GM10248 (cell line): Measurements from ENCODE around the gene MTHFS.
"Not testable (repeated sequence)": the region's sequence is repeated elsewhere in the genome, so short reads cannot be mapped to it uniquely, and the experiment has no call there.

Source experiments
- CTCF ChIA-PET: fragments of 300-600 bp; sonication (Branson Sonifier 250); formaldehyde crosslinking; extraction: SDS; loops from one replicate; lab custom pipeline; 2021; ENCODE audit warnings: antibody characterized with exemption; lab: Yijun Ruan, JAX
- POLR2A ChIA-PET: fragments of 350-650 bp; sonication (Branson Sonifier 250); formaldehyde crosslinking; extraction: SDS; loops from one replicate; lab custom pipeline; 2020; ENCODE audit warnings: antibody characterized with exemption; lab: Yijun Ruan, JAX
- DNase-seq: peaks from one replicate; pipeline ENCODE4 v3.0.0; 2012; ENCODE audit errors: extremely low spot score
- TF ChIP-seq, protein P1 (sequence below): IDR thresholded peaks from 2 replicates; pipeline ENCODE4 v1.5.1; 2012; ENCODE audit warnings: mild to moderate bottlenecking, low read depth; ENCODE audit errors: extremely low read depth, missing control alignments, control extremely low read depth

Gene MTHFS

DNA sequence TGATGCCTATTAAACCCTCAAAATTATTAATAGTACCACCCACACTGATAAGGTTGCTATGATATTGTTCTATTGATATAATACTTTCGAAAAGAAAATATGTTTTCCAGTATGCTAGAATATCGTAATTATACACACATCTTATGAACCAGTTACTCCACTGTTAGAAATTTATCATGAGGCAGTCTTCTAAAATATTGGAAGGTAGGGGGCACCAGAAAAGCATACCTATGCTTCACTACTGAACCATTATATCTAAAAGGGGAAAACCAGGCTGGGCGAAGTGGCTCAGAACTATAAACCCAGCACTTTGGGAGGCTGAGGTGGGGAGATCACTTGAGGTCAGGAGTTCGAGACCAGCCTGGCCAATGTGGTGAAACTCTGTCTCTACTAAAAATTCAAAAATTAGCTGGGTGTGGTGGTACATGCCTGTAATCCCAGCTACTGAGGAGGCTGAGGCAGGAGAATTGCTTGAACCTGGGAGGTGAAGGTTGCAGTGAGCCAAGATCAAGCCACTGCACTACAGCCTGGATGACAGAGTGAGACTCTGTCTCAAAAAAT lies 4.1 kb upstream of the MTHFS start:
- POLR2A ChIA-PET, DNase-seq: not testable (repeated sequence)
- CTCF ChIA-PET, result interaction anchor here (1.9 kb wide), 1 partner anchor 10 kb away, joined by 4 read pairs; no protein-coding TSS in a partner anchor
- TF ChIP-seq, protein P1, sequence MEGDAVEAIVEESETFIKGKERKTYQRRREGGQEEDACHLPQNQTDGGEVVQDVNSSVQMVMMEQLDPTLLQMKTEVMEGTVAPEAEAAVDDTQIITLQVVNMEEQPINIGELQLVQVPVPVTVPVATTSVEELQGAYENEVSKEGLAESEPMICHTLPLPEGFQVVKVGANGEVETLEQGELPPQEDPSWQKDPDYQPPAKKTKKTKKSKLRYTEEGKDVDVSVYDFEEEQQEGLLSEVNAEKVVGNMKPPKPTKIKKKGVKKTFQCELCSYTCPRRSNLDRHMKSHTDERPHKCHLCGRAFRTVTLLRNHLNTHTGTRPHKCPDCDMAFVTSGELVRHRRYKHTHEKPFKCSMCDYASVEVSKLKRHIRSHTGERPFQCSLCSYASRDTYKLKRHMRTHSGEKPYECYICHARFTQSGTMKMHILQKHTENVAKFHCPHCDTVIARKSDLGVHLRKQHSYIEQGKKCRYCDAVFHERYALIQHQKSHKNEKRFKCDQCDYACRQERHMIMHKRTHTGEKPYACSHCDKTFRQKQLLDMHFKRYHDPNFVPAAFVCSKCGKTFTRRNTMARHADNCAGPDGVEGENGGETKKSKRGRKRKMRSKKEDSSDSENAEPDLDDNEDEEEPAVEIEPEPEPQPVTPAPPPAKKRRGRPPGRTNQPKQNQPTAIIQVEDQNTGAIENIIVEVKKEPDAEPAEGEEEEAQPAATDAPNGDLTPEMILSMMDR, result peak; percentile 10

DNA sequence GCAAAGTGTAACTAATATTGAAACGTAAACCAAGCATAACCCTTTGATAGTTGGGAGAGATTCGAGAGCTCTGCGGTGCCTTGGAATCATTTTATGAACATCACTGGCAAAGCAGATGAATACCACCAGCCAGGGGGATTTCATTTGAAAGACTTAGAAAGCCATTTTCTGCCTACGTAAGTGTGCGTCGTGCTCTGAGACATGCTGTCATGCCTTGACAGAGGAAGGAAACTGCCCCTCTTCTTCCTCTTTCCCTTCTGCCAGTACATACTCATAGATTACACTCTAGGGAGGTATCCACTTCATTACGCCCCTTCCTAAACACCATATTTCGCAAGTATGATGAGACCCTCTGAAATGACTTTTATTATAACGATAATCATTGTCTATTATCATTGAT lies 3.3 kb upstream of the MTHFS start:
- CTCF ChIA-PET, result interaction anchor here (2.0 kb wide), 1 partner anchor 11 kb away, joined by 6 read pairs; no protein-coding TSS in a partner anchor
- TF ChIP-seq, protein P1, result no peak
- no peak for DNase-seq
- POLR2A ChIA-PET, result no interaction called here

- CTCF ChIA-PET, result interaction anchor here (1.0 to 4.9 kb wide), 7 partner anchors 8 to 94 kb away, joined by 3 to 22 read pairs (median 8); partner anchors contain the start of gene BCL2A1
- POLR2A ChIA-PET, DNase-seq: not testable (repeated sequence)
Measured at GRCh38 chr15:79898786-79899185, 2.0 kb upstream of the MTHFS start.

DNA sequence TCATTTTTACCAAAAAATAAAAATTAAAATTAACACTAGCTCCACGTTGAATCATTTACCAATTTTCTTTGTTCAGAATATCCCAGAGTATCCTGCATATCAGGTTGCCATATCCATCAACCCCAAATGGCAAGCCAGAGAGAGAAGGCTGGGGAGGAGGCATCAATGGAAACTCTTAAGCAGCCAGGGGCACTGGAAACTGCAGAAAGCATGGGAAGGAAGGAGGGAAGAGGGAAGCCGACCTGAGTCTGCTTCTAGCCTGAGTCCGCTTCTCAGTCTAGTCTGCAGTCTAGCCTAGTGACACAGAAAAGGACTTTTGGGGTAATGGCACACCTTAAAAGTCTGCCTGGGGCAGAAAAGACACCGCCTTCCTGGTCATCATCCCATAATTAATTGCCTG lies 1.6 kb upstream of the MTHFS start:
- DNase-seq, result no peak
- TF ChIP-seq, protein P1, result no peak
- POLR2A ChIA-PET, result interaction anchor here (1.2 kb wide), 1 partner anchor 13 kb away, joined by 3 read pairs; no protein-coding TSS in a partner anchor
- CTCF ChIA-PET, result interaction anchor here (1.0 to 4.9 kb wide), 8 partner anchors 8 to 134 kb away, joined by 3 to 22 read pairs (median 7); partner anchors contain the start of gene BCL2A1

GRCh38 chr15:79897701-79898113 lies 893 bp upstream of the MTHFS start:
- ChIA-PET POLR2A (interaction anchor here (0.6 to 1.2 kb wide), 2 partner anchors 14 to 70 kb away, joined by 3 to 5 read pairs; no protein-coding TSS in a partner anchor), CTCF (interaction anchor here (1.0 to 4.9 kb wide), 8 partner anchors 9 to 134 kb away, joined by 3 to 22 read pairs (median 6); partner anchors contain the start of gene BCL2A1)
- TF ChIP-seq, protein P1, result no peak
- DNase-seq, result no peak

DNA sequence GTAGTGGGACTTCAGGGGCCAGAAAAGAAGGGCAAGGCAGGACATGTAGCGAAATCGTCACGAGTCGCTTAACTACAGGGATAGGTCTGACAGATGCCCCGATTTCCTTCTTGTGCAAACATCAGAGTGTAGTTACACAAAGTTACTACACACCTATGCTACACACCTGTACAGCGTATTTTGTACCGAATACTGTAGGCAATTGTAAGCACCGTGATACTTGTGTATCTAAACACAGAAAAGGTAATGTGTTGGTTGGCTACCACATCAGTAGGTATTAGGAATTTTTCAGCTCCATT lies 515 bp upstream of the MTHFS start:
- ChIA-PET CTCF (interaction anchor here (1.1 to 4.9 kb wide), 10 partner anchors 9 to 135 kb away, joined by 3 to 22 read pairs (median 8); partner anchors contain the start of gene BCL2A1), POLR2A (interaction anchor here (0.6 to 1.2 kb wide), 3 partner anchors 14 to 73 kb away, joined by 3 to 5 read pairs (median 3); no protein-coding TSS in a partner anchor)
- TF ChIP-seq, protein P1, result no peak
- no peak for DNase-seq

DNA sequence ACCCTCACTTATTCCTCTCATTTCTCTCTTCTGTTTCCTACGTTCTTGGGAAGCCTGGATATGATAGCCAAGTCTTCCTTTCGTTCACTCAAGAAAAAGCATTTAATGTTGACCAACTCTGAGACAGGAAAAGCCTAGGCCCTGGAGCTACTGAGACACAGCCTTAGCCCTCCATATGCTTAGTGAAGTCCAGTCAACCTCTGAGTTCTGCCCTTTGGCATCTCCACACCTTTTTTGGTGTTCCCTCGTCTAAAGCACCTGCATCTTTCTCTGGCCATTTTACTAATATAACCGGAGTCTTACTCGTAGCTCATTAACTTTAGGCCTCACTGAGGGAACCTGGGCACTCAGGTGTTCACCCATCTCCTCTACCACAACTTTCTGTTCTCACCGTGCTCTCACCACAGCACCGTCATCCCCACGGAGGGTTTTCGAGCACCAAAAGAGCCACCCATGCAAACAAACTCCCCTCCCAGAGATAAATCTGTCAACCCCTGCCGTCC lies 632 bp downstream of the MTHFS start:
- POLR2A ChIA-PET, result interaction anchor here (1.1 kb wide), 1 partner anchor 74 kb away, joined by 3 read pairs; no protein-coding TSS in a partner anchor
- TF ChIP-seq, protein P1, result no peak
- CTCF ChIA-PET, result interaction anchor here (0.7 to 4.9 kb wide), 20 partner anchors 10 to 176 kb away, joined by 3 to 22 read pairs (median 4); partner anchors contain the start of gene BCL2A1
- no peak for DNase-seq
